ENCODE data around the gene ETS1. TPM values are rescaled to one million over a fixed set of nuclear protein-coding genes. Genes with fewer than 3 reads are reported as not detected.

ETS1 gene
- total and polyA plus RNA-seq, 11 donors, result 18.4 to 101 (median 45.3) TPM

GRCh38 chr11:128508770-128509510, 78.4 kb downstream of the ETS1 start:
- intact Hi-C loops (cut with DNase I), result loop anchor here in 2 of 10 donors (10.0 kb wide), 1 partner anchor 214 kb away; no protein-coding TSS in a partner anchor
- ATAC-seq, result no peak
- TF ChIP-seq, protein P1, sequence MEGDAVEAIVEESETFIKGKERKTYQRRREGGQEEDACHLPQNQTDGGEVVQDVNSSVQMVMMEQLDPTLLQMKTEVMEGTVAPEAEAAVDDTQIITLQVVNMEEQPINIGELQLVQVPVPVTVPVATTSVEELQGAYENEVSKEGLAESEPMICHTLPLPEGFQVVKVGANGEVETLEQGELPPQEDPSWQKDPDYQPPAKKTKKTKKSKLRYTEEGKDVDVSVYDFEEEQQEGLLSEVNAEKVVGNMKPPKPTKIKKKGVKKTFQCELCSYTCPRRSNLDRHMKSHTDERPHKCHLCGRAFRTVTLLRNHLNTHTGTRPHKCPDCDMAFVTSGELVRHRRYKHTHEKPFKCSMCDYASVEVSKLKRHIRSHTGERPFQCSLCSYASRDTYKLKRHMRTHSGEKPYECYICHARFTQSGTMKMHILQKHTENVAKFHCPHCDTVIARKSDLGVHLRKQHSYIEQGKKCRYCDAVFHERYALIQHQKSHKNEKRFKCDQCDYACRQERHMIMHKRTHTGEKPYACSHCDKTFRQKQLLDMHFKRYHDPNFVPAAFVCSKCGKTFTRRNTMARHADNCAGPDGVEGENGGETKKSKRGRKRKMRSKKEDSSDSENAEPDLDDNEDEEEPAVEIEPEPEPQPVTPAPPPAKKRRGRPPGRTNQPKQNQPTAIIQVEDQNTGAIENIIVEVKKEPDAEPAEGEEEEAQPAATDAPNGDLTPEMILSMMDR (IDR thresholded peaks at IDR 0.05), result no peak
- TF ChIP-seq POLR2A (IDR thresholded peaks at IDR 0.05), result no peak
- DNase-seq, result no peak
- H3K4me1 ChIP-seq, result peaks cover 16 to 100% (median 97%) of the 10 kb centered on the region in 12 donors
- H3K27ac ChIP-seq, result peak overlapping the region in 11 of 12 donors; percentile 24 to 96 (median 81)
- peaks cover 0 to 28% (median 15%) of the 10 kb centered on the region in 9 donors for H3K36me3 ChIP-seq
- 61 to 69% (median 63%) methylated on average over 8 of the region's 8 CpGs for WGBS, 4 donors
- H3K4me3 ChIP-seq, result peak overlapping the region in 1 of 12 donors; percentile 41
- no peaks in the 10 kb centered on the region for H3K27me3 ChIP-seq
- H3K9me3 ChIP-seq, result no peaks in the 10 kb centered on the region

GRCh38 chr11:128507936-128508335, 79.4 kb downstream of the ETS1 start:
- Histone ChIP-seq H3K27me3 (no peaks in the 10 kb centered on the region), H3K4me3 (peak overlapping the region in 10 of 12 donors; percentile 17 to 47 (median 37)), H3K9me3 (no peaks in the 10 kb centered on the region), H3K27ac (peak overlapping the region; percentile 60 to 96 (median 80)), H3K4me1 (peaks cover 16 to 100% (median 100%) of the 10 kb centered on the region in 12 donors), H3K36me3 (peaks cover 0 to 18% (median 9%) of the 10 kb centered on the region in 9 donors)
- TF ChIP-seq, protein P1 (IDR thresholded peaks at IDR 0.05), result no peak
- TF ChIP-seq POLR2A (IDR thresholded peaks at IDR 0.05), result no peak
- DNase-seq, result no peak
- ATAC-seq, result no peak
- intact Hi-C loops (cut with DNase I), result loop anchor here in 2 of 10 donors (10.0 kb wide), 1 partner anchor 213 kb away; no protein-coding TSS in a partner anchor
- 11 to 24% (median 22%) methylated on average over 6 of the region's 6 CpGs for WGBS, 4 donors

- peaks cover 24 to 100% (median 100%) of the 10 kb centered on the region in 12 donors for H3K4me1 ChIP-seq
- DNase-seq (peak; percentile 69 to 91 (median 83)), ATAC-seq (peak; percentile 79 to 96 (median 88))
- no peaks in the 10 kb centered on the region for H3K27me3 ChIP-seq
- intact Hi-C loops (cut with DNase I), result loop anchor here in 2 of 10 donors (10.0 kb wide), 1 partner anchor 212 kb away; no protein-coding TSS in a partner anchor
- H3K36me3 ChIP-seq, result peaks cover 0 to 10% (median 1%) of the 10 kb centered on the region in 9 donors
- 9 to 15% (median 12%) methylated on average over 12 of the region's 12 CpGs for WGBS, 4 donors
- peak overlapping the region in 11 of 12 donors; percentile 4 to 47 (median 37) for H3K4me3 ChIP-seq
- no peaks in the 10 kb centered on the region for H3K9me3 ChIP-seq
- TF ChIP-seq POLR2A (IDR thresholded peaks at IDR 0.05), result peak in 1 of 2 donors; percentile 75
- TF ChIP-seq, protein P1 (IDR thresholded peaks at IDR 0.05), result no peak
- H3K27ac ChIP-seq, result peak overlapping the region; percentile 60 to 96 (median 80)
These were observed 80.3 kb downstream of the ETS1 start for GRCh38 chr11:128506999-128507611.

DNA sequence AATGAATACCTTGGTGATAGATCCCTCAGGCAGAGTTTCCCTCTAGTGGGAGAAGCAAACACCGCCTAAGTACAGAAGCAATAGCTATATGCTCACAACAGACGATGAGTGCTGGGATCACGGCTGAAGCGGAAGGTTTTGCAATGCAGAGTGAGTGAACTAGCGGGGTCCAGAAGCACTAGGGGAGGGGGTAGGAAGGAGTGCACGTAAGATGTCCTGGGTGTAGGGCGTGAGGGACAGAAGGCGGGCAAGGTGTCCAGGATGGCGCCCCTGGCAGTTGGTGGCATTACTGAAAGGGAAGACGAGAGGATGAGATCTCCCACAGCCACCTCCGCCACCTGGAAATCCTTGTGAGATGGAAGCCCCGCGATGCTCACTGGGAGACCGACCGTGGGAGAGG, 81.0 kb downstream of the ETS1 start:
- intact Hi-C loops (cut with DNase I), result loop anchor here in 2 of 10 donors (10.0 kb wide), 1 partner anchor 212 kb away; no protein-coding TSS in a partner anchor
- peaks cover 0 to 8% (median 0%) of the 10 kb centered on the region in 9 donors for H3K36me3 ChIP-seq
- H3K9me3 ChIP-seq, result no peaks in the 10 kb centered on the region
- no peak for DNase-seq
- H3K4me3 ChIP-seq, result peak overlapping the region in 2 of 12 donors; percentile 41 to 46
- peaks cover 27 to 100% (median 100%) of the 10 kb centered on the region in 12 donors for H3K4me1 ChIP-seq
- H3K27ac ChIP-seq, result peak overlapping the region in 11 of 12 donors; percentile 71 to 96 (median 81)
- 64 to 82% (median 70%) methylated on average over 15 of the region's 15 CpGs for WGBS, 4 donors
- no peak for TF ChIP-seq POLR2A (IDR thresholded peaks at IDR 0.05)
- TF ChIP-seq, protein P1 (IDR thresholded peaks at IDR 0.05), result peak in 1 of 12 donors; percentile 20
- ATAC-seq, result no peak
- no peaks in the 10 kb centered on the region for H3K27me3 ChIP-seq

Measured in heart left ventricle (tissue), 16 donors.